ENCODE data around the gene PATJ. TPM values are rescaled to one million over a fixed set of nuclear protein-coding genes. Genes with fewer than 3 reads are reported as not detected.
"Not testable (repeated sequence)": the region's sequence is repeated elsewhere in the genome, so short reads cannot be mapped to it uniquely, and the experiment has no call there.

PATJ gene
- total RNA-seq, 2 donors from 2014 or later: 21.6 to 25.3 TPM

DNA sequence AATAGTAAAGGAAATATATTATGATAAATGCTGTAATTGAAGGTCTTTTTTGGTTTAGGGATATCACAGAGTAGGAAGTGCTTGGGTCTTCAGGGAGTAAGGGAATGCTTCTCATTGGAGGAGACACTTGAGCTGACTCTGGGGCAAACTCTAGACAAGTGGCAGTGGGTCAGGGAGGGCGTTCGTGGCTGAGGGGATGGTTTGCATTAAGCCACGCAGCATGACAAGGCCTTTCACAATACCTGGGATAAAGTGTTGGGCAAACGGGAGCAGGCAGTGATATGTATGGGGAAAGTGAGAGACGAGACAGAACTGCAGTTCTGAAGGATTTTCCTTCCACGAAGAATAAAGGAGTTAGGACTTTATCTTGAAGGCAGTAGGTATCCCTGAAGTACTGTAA, 109.0 kb downstream of the PATJ start:
- Mint-ChIP-seq H3K36me3 (ENCODE audit: insufficient read depth in 2 of 2) (no peaks in the 10 kb centered on the region), H3K27ac (peak overlapping the region; percentile 8), H3K4me1 (ENCODE audit: low read depth) (no peaks in the 10 kb centered on the region), H3K9me3 (no peaks in the 10 kb centered on the region), H3K27me3 (ENCODE audit: low read depth) (no peaks in the 10 kb centered on the region), H3K4me3 (no peak overlapping the region)
- DNase-seq: no peak
- no peak for ATAC-seq (replicated peaks in 1 of 2)

DNA sequence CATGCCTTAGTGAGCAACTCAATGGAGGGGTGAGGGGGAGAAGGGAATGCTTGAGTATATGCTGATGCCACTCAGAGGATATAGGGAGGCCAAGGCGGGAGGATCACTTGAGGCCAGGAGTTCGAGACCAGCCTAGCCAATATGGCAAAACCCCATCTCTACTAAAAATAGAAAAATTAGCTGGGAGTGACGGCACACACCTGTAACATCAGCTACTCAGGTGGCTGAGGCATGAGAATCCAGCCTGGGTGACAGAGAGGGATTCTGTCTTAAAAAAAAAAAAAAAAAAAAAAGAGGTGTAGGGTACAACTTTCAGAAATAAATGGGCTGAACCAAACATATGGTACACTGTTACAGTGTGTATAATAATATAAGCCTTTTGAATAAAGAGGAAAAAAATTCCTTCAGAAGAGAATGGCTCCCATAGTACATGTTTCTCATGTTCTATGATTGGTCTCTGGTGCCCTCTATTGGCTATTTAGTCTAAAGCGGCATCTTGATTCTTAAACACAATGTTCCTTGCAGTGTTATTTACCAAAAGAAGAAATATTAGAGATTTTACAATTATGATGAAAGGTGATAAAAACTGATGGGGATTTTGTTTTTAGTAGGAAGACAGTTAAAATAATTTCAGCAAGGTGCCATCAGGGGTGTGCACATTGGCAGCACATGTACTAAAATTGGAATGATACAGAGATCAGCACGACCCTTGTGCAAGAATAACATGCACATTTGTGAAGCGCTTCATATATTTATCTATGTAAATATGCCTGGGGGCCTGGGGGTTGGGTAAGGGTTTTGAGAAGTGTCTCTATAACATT, 109.8 kb downstream of the PATJ start:
- Mint-ChIP-seq H3K27me3 (ENCODE audit: low read depth) (no peaks in the 10 kb centered on the region), H3K4me3 (no peak overlapping the region), H3K9me3 (no peaks in the 10 kb centered on the region), H3K36me3 (ENCODE audit: insufficient read depth in 2 of 2) (no peaks in the 10 kb centered on the region), H3K4me1 (ENCODE audit: low read depth) (no peaks in the 10 kb centered on the region), H3K27ac (no peak overlapping the region)
- DNase-seq (peak in 1 of 2 donors; percentile 6), ATAC-seq (replicated peaks in 1 of 2) (peak; percentile 36 to 56)

DNA sequence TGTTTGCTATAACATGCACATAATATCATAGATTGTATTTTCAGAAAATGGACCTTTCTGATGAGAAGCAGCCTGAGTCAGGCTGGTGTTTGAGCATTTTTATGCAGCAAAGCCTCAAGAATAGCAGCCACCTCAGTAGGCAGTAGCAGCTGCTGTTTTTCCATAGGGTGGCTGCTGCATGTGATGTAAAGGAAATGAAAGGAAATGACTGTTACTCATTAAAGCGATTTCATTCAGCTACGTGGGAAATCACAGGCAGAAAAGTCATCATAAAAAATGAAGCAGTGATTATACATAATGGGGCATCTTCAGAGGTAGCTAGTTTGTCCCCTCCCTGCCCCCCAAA, 110.4 kb downstream of the PATJ start:
- Mint-ChIP-seq H3K27me3 (ENCODE audit: low read depth) (no peaks in the 10 kb centered on the region), H3K4me1 (ENCODE audit: low read depth) (no peaks in the 10 kb centered on the region), H3K36me3 (ENCODE audit: insufficient read depth in 2 of 2) (no peaks in the 10 kb centered on the region), H3K27ac (no peak overlapping the region), H3K4me3 (no peak overlapping the region), H3K9me3 (no peaks in the 10 kb centered on the region)
- ATAC-seq (replicated peaks in 1 of 2): no peak
- DNase-seq: no peak

DNA sequence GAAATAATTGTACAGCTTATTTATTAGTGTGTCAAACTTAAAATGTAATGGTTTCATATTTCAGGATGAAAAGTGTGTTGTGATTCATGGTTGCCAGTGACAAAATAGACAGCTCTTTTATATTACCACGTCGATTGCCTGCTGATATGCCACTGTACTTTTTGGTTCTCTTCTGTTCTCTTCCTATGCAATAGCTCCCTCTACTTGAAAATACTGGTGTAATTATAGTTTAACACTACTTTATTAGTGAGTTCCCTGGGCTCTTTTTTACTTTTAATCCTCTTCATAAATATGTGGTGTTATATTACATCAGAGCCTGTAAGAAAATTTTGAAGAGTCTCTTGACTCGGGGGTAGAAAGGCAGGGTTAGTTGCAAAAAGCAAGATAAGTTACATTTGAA, 111.3 kb downstream of the PATJ start:
- no peak overlapping the region for H3K27ac Mint-ChIP-seq
- DNase-seq (no peak), ATAC-seq (replicated peaks in 1 of 2) (no peak)
- H3K36me3 Mint-ChIP-seq (ENCODE audit: insufficient read depth in 2 of 2): no peaks in the 10 kb centered on the region
- H3K4me1 Mint-ChIP-seq (ENCODE audit: low read depth): no peaks in the 10 kb centered on the region
- no peaks in the 10 kb centered on the region for H3K9me3 Mint-ChIP-seq
- H3K4me3 Mint-ChIP-seq: no peak overlapping the region
- no peaks in the 10 kb centered on the region for H3K27me3 Mint-ChIP-seq (ENCODE audit: low read depth)

DNA sequence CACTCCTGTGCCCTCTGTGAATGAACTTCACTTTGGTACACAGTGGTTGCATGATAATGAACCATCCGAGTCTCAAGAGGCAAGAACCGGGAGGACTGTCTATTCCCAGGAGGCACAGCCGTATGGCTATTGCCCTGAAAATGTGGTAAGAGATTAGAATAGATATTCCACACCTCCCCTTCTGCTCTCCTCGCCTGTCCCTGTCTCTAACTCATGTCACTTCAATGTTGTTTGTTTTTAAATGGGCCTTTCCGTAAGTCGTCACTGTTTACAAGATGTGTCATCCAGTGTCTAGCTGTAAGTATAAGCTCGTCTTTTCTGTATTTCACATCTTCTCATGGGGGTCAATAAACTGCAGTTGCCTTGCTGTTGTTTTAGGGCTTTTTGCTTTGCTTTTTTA, 122.2 kb downstream of the PATJ start:
- no peak overlapping the region for H3K4me3 Mint-ChIP-seq

DNA sequence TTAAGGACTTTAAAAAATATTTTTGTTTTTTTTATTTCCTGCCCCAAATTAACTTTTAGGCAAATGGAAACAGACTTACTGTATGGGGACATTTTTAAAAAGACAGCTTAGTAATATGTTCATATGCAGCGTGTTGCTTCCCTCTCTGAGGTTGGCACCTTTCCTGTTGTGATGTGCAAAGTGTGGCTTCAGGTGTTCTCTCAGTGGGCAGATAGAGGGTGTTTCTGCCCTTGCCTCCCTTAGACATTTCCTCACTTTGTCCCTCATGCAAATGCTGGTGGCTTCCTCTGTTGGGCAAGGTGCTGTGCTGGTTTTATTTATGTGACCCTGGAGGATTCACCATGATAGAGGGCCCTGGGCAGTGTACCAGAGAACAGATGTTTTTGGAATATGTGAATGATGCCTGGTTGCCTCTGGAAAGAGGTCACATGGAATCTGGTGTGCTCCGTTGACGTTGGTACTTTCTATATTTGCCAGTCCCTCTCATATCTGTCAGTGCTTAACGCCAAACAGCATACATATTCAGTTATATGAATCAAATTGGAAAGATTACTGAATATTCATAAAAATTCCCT, 123.5 kb downstream of the PATJ start:
- Mint-ChIP-seq H3K27me3 (ENCODE audit: low read depth) (no peaks in the 10 kb centered on the region), H3K27ac (no peak overlapping the region), H3K4me3 (no peak overlapping the region), H3K36me3 (ENCODE audit: insufficient read depth in 2 of 2) (peaks cover 0 to 7% of the 10 kb centered on the region in 2 donors), H3K9me3 (no peaks in the 10 kb centered on the region), H3K4me1 (ENCODE audit: low read depth) (no peaks in the 10 kb centered on the region)
- DNase-seq: no peak
- ATAC-seq (replicated peaks in 1 of 2): no peak

More for the DNA sequence above, 122.2 kb downstream of the PATJ start:
- Mint-ChIP-seq H3K27me3 (ENCODE audit: low read depth) (no peaks in the 10 kb centered on the region), H3K36me3 (ENCODE audit: insufficient read depth in 2 of 2) (peaks cover 0 to 7% of the 10 kb centered on the region in 2 donors), H3K9me3 (no peaks in the 10 kb centered on the region), H3K27ac (no peak overlapping the region), H3K4me1 (ENCODE audit: low read depth) (no peaks in the 10 kb centered on the region)
- no peak for DNase-seq
- ATAC-seq (replicated peaks in 1 of 2): no peak

DNA sequence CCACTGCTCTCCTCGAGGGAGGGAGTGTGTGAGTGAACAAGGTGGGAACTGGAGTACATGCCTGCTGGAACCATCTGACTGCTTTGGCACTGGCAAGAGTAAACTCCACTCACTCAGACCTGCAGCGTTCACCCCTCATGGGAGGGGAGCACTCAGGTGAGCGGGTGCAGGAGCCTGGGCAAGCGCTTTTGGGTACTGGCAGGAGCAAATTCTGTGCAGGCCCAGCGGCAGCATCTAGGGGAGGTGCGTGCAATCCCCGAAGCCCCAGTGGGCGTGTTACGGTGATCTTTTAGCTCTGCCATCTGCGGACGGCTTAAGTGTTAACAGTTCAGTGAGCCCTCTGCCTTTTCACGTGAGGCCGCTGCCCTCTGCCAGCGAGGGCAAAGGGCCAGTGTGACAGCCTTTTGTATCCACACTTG, 127.4 kb downstream of the PATJ start:
- DNase-seq (no peak), ATAC-seq (replicated peaks in 1 of 2) (no peak)
- peaks cover 0 to 6% of the 10 kb centered on the region in 2 donors for H3K36me3 Mint-ChIP-seq (ENCODE audit: insufficient read depth in 2 of 2)
- H3K4me1 Mint-ChIP-seq (ENCODE audit: low read depth): no peaks in the 10 kb centered on the region
- H3K27me3 Mint-ChIP-seq (ENCODE audit: low read depth): no peaks in the 10 kb centered on the region
- no peak overlapping the region for H3K4me3 Mint-ChIP-seq
- no peak overlapping the region for H3K27ac Mint-ChIP-seq
- peaks cover 0 to 1% of the 10 kb centered on the region in 2 donors for H3K9me3 Mint-ChIP-seq

DNA sequence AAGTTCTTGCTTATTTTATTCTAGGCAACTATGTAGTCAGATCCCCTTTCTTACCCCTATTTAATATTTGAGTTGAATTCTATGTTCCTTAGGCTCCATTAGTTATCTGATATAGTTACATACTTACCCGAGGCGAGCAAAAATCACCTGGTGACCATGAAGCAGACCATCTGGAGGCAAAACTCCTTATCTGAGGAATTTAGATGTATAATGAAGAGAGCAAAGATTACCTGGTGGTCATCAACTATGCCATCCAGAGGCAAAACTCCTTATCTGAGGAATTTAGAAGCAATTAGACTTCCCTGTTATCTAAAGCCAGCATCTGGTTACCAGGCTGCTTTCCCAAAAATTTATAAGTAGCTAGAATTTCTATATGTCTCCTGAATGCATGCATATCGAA, 129.9 kb downstream of the PATJ start:
- Mint-ChIP-seq H3K27ac (no peak overlapping the region), H3K27me3 (ENCODE audit: low read depth) (no peaks in the 10 kb centered on the region), H3K36me3 (ENCODE audit: insufficient read depth in 2 of 2) (peaks cover 1 to 3% of the 10 kb centered on the region in 2 donors), H3K4me1 (ENCODE audit: low read depth) (no peaks in the 10 kb centered on the region), H3K9me3 (peaks cover 0 to 1% of the 10 kb centered on the region in 2 donors), H3K4me3 (no peak overlapping the region)
- no peak for DNase-seq
- ATAC-seq (replicated peaks in 1 of 2): no peak

DNA sequence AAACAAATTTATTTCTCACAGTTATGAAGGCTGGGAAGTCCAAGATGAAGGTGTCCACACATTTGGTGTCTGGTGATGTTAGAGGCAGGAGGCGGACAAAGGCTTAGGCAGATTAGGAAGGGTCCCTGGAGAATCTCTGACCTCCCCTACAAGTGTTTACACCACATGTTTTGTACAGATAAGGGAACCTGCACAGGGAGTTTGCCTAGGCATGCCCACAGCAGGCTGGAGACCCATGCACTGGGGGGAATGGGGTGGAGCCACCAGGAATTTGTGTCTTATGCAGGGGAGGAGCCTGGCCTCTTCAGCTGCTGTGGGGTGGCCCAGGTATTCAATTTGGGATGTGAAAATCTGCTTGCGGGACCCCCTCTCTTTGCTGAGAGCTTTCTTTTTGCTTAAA, 131.3 kb downstream of the PATJ start:
- no peaks in the 10 kb centered on the region for H3K4me1 Mint-ChIP-seq (ENCODE audit: low read depth)
- no peak overlapping the region for H3K4me3 Mint-ChIP-seq
- no peak overlapping the region for H3K27ac Mint-ChIP-seq
- H3K27me3 Mint-ChIP-seq (ENCODE audit: low read depth): no peaks in the 10 kb centered on the region
- DNase-seq (no peak), ATAC-seq (replicated peaks in 1 of 2) (no peak)
- H3K9me3 Mint-ChIP-seq: peaks cover 0 to 1% of the 10 kb centered on the region in 2 donors
- H3K36me3 Mint-ChIP-seq (ENCODE audit: insufficient read depth in 2 of 2): peaks cover 0 to 4% of the 10 kb centered on the region in 2 donors

DNA sequence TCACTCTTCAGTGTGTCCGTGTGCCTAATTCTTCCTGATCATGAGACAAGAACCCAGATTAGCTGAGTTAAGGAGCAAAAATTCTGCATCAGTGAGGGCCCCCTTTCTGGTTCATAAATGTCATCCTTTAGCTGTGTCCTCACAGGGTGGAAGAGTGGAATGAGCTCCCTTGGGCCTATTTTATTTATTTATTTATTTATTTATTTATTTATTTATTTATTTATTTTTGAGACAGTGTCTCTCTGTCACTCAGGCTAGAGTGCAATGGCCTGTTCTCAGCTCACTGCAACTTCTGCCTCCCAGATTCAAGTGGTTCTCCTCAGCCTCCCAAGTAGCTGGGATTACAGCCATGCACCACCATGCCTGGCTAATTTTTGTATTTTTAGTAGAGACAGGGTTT, 131.7 kb downstream of the PATJ start:
- H3K9me3 Mint-ChIP-seq: peaks cover 0 to 1% of the 10 kb centered on the region in 2 donors
- H3K36me3 Mint-ChIP-seq (ENCODE audit: insufficient read depth in 2 of 2): peaks cover 0 to 4% of the 10 kb centered on the region in 2 donors
- no peak for ATAC-seq (replicated peaks in 1 of 2)
- H3K27me3 Mint-ChIP-seq (ENCODE audit: low read depth): no peaks in the 10 kb centered on the region
- H3K27ac Mint-ChIP-seq: no peak overlapping the region
- H3K4me1 Mint-ChIP-seq (ENCODE audit: low read depth): no peaks in the 10 kb centered on the region
- no peak overlapping the region for H3K4me3 Mint-ChIP-seq
- no peak for DNase-seq

DNA sequence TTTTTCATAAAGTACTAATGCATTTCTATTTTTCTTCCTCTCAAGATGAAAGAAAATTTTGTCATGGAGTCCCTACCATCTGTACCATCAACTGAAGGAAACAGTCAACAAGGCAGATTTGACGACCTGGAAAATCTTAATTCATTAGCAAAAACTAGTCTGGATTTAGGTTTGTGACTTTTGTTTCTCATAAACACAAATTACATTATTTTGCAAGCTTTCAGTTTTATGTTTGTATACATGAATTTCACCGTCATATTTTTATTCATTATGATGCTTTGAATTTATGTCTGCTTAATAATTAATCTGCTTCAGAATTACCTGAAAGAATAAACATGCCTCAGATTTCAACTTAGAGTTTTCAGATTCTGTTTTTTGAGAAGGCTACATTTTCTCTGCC, 132.9 kb downstream of the PATJ start:
- Mint-ChIP-seq H3K9me3 (peaks cover 0 to 1% of the 10 kb centered on the region in 2 donors), H3K36me3 (ENCODE audit: insufficient read depth in 2 of 2) (peaks cover 0 to 4% of the 10 kb centered on the region in 2 donors), H3K27ac (no peak overlapping the region), H3K4me1 (ENCODE audit: low read depth) (no peaks in the 10 kb centered on the region), H3K27me3 (ENCODE audit: low read depth) (no peaks in the 10 kb centered on the region), H3K4me3 (no peak overlapping the region)
- no peak for ATAC-seq (replicated peaks in 1 of 2)
- no peak for DNase-seq

DNA sequence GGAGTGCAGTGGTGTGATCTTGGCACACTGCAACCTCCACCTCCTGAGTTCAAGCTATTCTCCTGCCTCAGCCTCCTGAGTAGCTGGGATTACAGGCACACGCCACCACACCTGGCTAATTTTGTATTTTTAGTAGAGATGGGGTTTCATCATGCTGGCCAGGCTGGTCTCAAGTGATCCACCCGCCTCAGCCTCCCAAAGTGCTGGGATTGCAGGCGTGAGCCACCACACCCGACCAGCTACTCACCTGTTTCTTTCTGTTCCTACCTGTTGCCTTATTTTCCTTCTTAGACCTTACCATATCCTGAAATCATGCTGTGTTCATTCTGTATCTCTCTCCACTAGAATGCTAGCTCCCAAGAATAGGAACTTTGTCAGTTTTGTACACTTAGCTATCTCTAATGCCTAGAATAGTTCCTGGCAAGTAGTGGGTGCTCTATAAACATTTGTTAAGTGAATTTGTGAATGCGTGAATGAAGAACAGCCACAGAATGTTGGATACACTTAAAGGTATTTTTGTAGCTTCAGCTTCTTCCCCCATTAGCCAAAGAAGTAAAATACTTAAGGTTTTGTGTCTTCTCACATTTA, 137.7 kb downstream of the PATJ start:
- H3K27ac Mint-ChIP-seq; DNase-seq; H3K4me3 Mint-ChIP-seq; ATAC-seq (replicated peaks in 1 of 2); H3K27me3 Mint-ChIP-seq (ENCODE audit: low read depth); H3K9me3 Mint-ChIP-seq; H3K4me1 Mint-ChIP-seq (ENCODE audit: low read depth): not testable (repeated sequence)
- H3K36me3 Mint-ChIP-seq (ENCODE audit: insufficient read depth in 2 of 2): peaks cover 7 to 10% of the 10 kb centered on the region in 2 donors

DNA sequence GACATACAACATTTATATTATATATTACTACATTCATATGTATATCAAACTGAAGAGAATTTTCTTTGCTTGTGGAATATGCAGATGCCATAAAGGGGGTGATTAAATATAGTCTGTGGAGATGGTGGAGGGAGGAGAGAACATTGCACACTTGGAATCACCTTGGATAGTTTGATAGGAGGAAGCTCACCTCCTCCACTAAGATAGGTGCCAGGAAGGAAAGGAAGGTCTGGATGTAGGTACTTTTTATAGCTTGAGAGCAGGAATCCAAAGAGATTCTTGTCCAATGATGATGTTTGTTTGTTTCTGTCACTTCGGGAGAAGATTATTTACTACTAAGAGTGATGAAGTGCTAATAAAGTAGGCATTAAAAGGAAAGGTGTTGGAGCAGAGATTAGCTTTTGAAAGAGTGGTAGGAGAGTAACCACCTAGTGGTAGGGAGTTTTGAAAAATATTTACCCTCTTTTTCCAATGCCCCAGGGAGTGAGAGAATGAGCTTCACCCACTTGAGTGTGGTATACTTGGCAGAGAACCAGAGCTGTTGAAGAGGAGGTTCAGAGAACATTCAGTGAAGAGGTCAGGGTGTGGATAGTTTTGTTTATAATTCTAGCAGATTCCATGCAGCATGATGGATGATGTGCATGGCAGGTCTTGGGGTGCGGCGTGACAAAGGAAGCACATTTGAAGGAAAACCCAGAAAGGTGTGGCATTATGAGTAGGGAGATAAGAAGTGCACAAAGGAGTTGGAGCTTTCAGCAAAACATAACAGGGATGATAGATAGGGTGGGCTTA, 145.0 kb downstream of the PATJ start:
- Mint-ChIP-seq H3K9me3 (peaks cover 5% of the 10 kb centered on the region in 2 donors), H3K27me3 (ENCODE audit: low read depth) (no peaks in the 10 kb centered on the region), H3K4me3 (no peak overlapping the region), H3K36me3 (ENCODE audit: insufficient read depth in 2 of 2) (peaks cover 7 to 9% of the 10 kb centered on the region in 2 donors), H3K27ac (no peak overlapping the region), H3K4me1 (ENCODE audit: low read depth) (no peaks in the 10 kb centered on the region)
- no peak for DNase-seq
- no peak for ATAC-seq (replicated peaks in 1 of 2)

All from activated T-cell treated with anti-CD3 and anti-CD28 coated beads, Interleukin-2, amount 50 U/mL, for 72 hours (primary cell).